Measurements from ENCODE around the gene IRS1. TPM values are rescaled to one million over a fixed set of nuclear protein-coding genes. Genes with fewer than 3 reads are reported as not detected.

Gene IRS1
- total RNA-seq, 1 donor from 2014 or later: 17.8 TPM

DNA sequence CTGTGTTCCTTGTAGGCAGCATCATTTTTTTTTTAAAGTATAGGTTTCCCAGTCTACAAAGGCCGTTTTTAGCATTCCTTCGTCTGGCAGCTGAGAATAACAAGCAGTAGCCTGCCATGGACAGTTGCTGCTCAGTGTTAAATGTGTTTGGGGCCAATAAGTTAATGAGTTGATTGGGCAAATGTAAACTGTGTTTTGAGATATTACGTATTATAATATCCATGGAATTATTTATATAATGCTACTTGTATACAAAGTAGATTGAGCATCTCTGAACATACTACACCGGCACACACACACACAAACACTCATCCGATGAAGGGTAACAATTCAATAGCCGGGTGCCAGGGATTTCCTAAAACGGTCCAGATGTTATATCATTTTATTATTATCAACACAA lies 97.2 kb downstream of the IRS1 start:
- H3K4me3 ChIP-seq: no peak overlapping the region
- no peaks in the 10 kb centered on the region for H3K27me3 ChIP-seq (ENCODE audit: low read depth)
- no peaks in the 10 kb centered on the region for H3K36me3 ChIP-seq
- H3K9me3 ChIP-seq (replicated peaks): no peaks in the 10 kb centered on the region
- intact Hi-C loops (cut with micrococcal nuclease): no loop called here
- no peak for DNase-seq
- TF ChIP-seq, protein P1, sequence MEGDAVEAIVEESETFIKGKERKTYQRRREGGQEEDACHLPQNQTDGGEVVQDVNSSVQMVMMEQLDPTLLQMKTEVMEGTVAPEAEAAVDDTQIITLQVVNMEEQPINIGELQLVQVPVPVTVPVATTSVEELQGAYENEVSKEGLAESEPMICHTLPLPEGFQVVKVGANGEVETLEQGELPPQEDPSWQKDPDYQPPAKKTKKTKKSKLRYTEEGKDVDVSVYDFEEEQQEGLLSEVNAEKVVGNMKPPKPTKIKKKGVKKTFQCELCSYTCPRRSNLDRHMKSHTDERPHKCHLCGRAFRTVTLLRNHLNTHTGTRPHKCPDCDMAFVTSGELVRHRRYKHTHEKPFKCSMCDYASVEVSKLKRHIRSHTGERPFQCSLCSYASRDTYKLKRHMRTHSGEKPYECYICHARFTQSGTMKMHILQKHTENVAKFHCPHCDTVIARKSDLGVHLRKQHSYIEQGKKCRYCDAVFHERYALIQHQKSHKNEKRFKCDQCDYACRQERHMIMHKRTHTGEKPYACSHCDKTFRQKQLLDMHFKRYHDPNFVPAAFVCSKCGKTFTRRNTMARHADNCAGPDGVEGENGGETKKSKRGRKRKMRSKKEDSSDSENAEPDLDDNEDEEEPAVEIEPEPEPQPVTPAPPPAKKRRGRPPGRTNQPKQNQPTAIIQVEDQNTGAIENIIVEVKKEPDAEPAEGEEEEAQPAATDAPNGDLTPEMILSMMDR (IDR thresholded peaks at IDR 0.05; ENCODE audit: borderline replicate concordance): no peak
- peaks cover 13% of the 10 kb centered on the region for H3K4me1 ChIP-seq
- H3K27ac ChIP-seq (replicated peaks): no peak overlapping the region

DNA sequence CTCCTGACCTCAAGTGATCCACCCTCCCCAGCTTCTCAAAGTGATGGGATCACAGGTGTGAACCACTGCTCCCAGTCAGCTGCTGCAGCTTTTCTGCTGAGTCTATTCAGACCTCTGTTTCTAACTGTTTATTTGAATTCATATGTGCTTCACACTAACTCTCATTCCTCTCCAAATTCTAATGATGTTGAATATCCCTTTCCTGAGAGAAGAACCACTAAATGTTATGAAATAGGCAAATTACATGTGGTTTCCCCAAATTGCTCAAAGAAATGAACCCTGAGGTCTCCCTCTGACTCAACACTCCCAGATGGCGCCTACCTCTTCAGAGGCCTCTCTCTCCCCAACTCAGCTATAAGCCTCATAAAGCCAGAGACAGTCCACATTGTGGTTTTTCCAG lies 98.6 kb downstream of the IRS1 start:
- peaks cover 13% of the 10 kb centered on the region for H3K4me1 ChIP-seq
- intact Hi-C loops (cut with micrococcal nuclease): no loop called here
- no peak overlapping the region for H3K27ac ChIP-seq (replicated peaks)
- no peak for DNase-seq
- no peaks in the 10 kb centered on the region for H3K36me3 ChIP-seq
- no peaks in the 10 kb centered on the region for H3K9me3 ChIP-seq (replicated peaks)
- H3K4me3 ChIP-seq: no peak overlapping the region
- H3K27me3 ChIP-seq (ENCODE audit: low read depth): no peaks in the 10 kb centered on the region
- TF ChIP-seq, protein P1 (IDR thresholded peaks at IDR 0.05; ENCODE audit: borderline replicate concordance): no peak

DNA sequence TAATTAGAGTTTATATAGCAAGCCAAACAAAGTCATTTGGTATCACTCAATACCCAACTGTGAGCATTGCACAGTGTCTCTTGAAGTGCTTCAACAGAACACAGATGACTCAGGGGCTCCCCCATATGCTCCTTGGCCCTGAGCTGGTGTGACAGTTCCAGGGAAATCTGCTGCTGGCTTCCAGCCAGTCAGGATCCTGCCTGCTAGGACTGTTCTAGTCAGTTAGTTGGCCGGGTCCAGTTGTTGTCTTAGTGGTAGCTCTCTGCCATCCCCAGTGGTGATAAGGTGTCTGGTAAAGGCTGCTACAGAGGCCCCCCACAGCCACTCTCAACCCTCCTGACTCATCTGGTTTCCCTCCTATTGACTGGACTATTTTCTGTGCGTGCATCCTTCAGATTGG lies 100.3 kb downstream of the IRS1 start:
- no peaks in the 10 kb centered on the region for H3K27me3 ChIP-seq (ENCODE audit: low read depth)
- no peaks in the 10 kb centered on the region for H3K36me3 ChIP-seq
- H3K4me1 ChIP-seq: peaks cover 18% of the 10 kb centered on the region
- DNase-seq: peak; percentile 70
- no peak overlapping the region for H3K27ac ChIP-seq (replicated peaks)
- intact Hi-C loops (cut with micrococcal nuclease): no loop called here
- TF ChIP-seq, protein P1 (IDR thresholded peaks at IDR 0.05; ENCODE audit: borderline replicate concordance): peak; percentile 26
- H3K9me3 ChIP-seq (replicated peaks): no peaks in the 10 kb centered on the region
- no peak overlapping the region for H3K4me3 ChIP-seq

DNA sequence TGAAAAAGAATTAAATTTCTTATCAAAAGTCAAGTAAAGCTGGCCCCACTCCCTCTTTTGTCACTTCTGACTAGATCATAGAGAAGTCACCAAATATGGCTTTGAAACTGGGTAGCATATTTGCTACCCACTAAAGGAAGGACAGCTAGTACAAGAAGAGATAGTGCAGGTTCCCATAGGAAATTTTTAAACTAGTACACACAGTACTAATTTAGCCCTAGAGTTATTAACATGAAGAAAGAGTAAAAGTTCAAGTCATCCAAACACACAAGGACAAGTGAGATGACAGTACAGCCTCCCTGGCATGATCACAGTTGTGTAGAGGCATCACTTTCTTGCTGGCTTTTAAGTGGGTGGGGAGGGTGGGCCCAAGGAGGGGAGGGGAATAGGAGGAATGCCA lies 100.9 kb downstream of the IRS1 start:
- DNase-seq: no peak
- TF ChIP-seq, protein P1 (IDR thresholded peaks at IDR 0.05; ENCODE audit: borderline replicate concordance): no peak
- intact Hi-C loops (cut with micrococcal nuclease): no loop called here
- Histone ChIP-seq H3K27me3 (ENCODE audit: low read depth) (no peaks in the 10 kb centered on the region), H3K9me3 (replicated peaks) (no peaks in the 10 kb centered on the region), H3K36me3 (no peaks in the 10 kb centered on the region), H3K27ac (replicated peaks) (no peak overlapping the region), H3K4me1 (peaks cover 25% of the 10 kb centered on the region), H3K4me3 (no peak overlapping the region)

DNA sequence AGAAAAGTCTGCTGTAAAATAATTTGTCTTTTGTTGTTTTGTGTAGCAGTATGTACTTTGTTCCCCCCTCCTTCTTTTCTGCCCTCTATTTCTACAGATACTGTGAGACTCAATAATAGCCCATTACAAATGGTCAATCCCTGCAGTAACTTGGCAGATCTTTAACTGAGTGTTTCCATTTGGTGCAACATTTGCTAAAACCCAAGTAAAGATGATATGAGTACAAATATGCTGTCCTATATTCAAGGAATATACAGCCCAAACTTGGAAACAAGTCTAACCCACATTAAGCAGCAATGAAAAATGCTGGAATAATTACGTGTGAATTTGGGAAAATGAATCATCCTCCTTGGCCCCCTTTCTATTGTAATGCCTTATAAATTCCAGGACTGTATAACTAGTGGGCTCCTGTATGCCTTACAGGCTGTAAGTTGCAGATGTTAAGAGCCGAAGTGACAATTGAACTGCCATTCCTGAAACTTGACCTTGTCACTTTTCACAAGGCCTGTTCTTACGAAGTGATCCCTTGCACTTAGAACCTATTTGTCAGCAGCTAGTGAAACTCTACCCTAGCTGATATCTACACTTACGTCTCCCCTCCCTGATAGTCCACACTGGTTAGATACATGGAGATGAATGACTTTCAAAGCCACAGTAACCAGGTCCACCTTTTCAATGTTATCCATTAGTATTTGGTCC lies 104.9 kb downstream of the IRS1 start:
- intact Hi-C loops (cut with micrococcal nuclease): no loop called here
- H3K4me3 ChIP-seq: no peak overlapping the region
- no peaks in the 10 kb centered on the region for H3K9me3 ChIP-seq (replicated peaks)
- H3K4me1 ChIP-seq: peaks cover 60% of the 10 kb centered on the region
- no peaks in the 10 kb centered on the region for H3K27me3 ChIP-seq (ENCODE audit: low read depth)
- H3K27ac ChIP-seq (replicated peaks): no peak overlapping the region
- no peak for DNase-seq
- no peaks in the 10 kb centered on the region for H3K36me3 ChIP-seq
- TF ChIP-seq, protein P1 (IDR thresholded peaks at IDR 0.05; ENCODE audit: borderline replicate concordance): no peak

Data from left ventricle myocardium inferior (tissue), 1 donor.